Fibroblast of lung (primary cell): ENCODE data around the gene HINFP. TPM values are rescaled to one million over a fixed set of nuclear protein-coding genes. Genes with fewer than 3 reads are reported as not detected.
"Not testable (repeated sequence)": the region's sequence is repeated elsewhere in the genome, so short reads cannot be mapped to it uniquely, and the experiment has no call there.

Experiments
- DNase-seq, 2 donors: peaks; one replicate each; pipeline versions ENCODE4 v3.0.0 to v3.0.0-alpha.2; 2010; ENCODE audit warnings: low read depth in 2 of 2
- H2AFZ ChIP-seq: 2 replicates; pipeline ENCODE4 v1.5.1; 2012; ENCODE audit warnings: low read length, control low read depth, inconsistent platforms
- H3K27ac ChIP-seq: 2 replicates; pipeline ENCODE4 v1.5.1; 2011; ENCODE audit warnings: low read length, control low read depth; ENCODE audit not compliant: insufficient read depth
- H3K27me3 ChIP-seq: 2 replicates; pipeline ENCODE4 v1.5.1; 2011; ENCODE audit warnings: mild to moderate bottlenecking, low read length; ENCODE audit not compliant: control insufficient read depth, insufficient read depth
- H3K36me3 ChIP-seq: 2 replicates; pipeline ENCODE4 v1.5.1; 2011; ENCODE audit warnings: low read length; ENCODE audit not compliant: control insufficient read depth, insufficient read depth
- H3K4me1 ChIP-seq: 2 replicates; pipeline ENCODE4 v1.5.1; 2011; ENCODE audit warnings: low read length; ENCODE audit not compliant: control insufficient read depth, insufficient read depth; ENCODE audit errors: extremely low read depth
- H3K4me2 ChIP-seq: 2 replicates; pipeline ENCODE4 v1.5.1; 2011; ENCODE audit warnings: low read length, control low read depth; ENCODE audit not compliant: insufficient read depth; ENCODE audit errors: extremely low read depth
- H3K4me3 ChIP-seq, 4 experiments: fragments of 200-600 bp in 1 of 4; sonication (generic) in 1 of 4; replicated peaks in 1 of 4; 2 replicates each; pipeline ENCODE4 v1.5.1; 2011 to 2016; ENCODE audit warnings: low read length in 4 of 4, low read depth in 3 of 4, mild to moderate bottlenecking in 3 of 4, control low read depth in 2 of 4, inconsistent platforms in 1 of 4, mixed read lengths in 1 of 4; ENCODE audit not compliant: insufficient read depth in 1 of 4; ENCODE audit errors: control extremely low read depth in 1 of 4
- H3K79me2 ChIP-seq: 2 replicates; pipeline ENCODE4 v1.5.1; 2012; ENCODE audit warnings: mild to moderate bottlenecking, low read length, inconsistent platforms; ENCODE audit not compliant: control insufficient read depth, insufficient read depth
- H3K9ac ChIP-seq: 2 replicates; pipeline ENCODE4 v1.5.1; 2011; ENCODE audit warnings: mild to moderate bottlenecking, low read length, control low read depth; ENCODE audit not compliant: insufficient read depth
- H3K9me3 ChIP-seq: 2 replicates; pipeline ENCODE4 v1.5.1; 2012; ENCODE audit warnings: low read depth, low read length; ENCODE audit not compliant: control insufficient read depth, insufficient read depth
- H4K20me1 ChIP-seq: 2 replicates; pipeline ENCODE4 v1.5.1; 2011; ENCODE audit warnings: low read length; ENCODE audit not compliant: control insufficient read depth, insufficient read depth; ENCODE audit errors: extremely low read depth
- CTCF ChIP-seq, 2 donors: IDR thresholded peaks in 1 of 2; conservative IDR thresholded peaks in 1 of 2; 1 replicate in 1 of 2; 2 replicates in 1 of 2; pipeline ENCODE4 v1.5.1; 2011 to 2012; ENCODE audit warnings: low read length in 2 of 2, control low read depth in 1 of 2, inconsistent platforms in 1 of 2, low read depth in 1 of 2, mild to moderate bottlenecking in 1 of 2
- EZH2 ChIP-seq: IDR thresholded peaks from 2 replicates; pipeline ENCODE4 v1.5.1; 2012; ENCODE audit warnings: low read length, control low read depth, mild to moderate bottlenecking; ENCODE audit errors: missing control alignments
- polyA plus RNA-seq, 2 donors: library from polyadenylated mRNA; depleted of rRNA in 1 of 2; stranded (reverse) in 1 of 2; unstranded in 1 of 2; fragments of >200 nt; gene quantifications; 2 replicates each; pipeline ENCODE4 v1.2.1, GENCODE V29; 2011 to 2012; ENCODE audit warnings: missing spikeins in 1 of 2
- total RNA-seq: library from RNA; depleted of rRNA; stranded (reverse); fragments of >200 nt; gene quantifications from 2 replicates; pipeline ENCODE4 v1.2.1, GENCODE V29; 2014

The HINFP gene
- total and polyA plus RNA-seq, 2 donors (not counting 1 experiment from before 2014, with no cell fraction given) = 13.1 to 13.5 TPM

- Histone ChIP-seq H3K27ac (no peak overlapping the region), H2AFZ (no peak overlapping the region), H3K9ac (no peak overlapping the region), H3K27me3 (no peaks in the 10 kb centered on the region), H3K79me2 (no peaks in the 10 kb centered on the region), H3K4me1 (no peaks in the 10 kb centered on the region), H3K36me3 (peaks cover 10% of the 10 kb centered on the region), H3K9me3 (no peaks in the 10 kb centered on the region), H3K4me3 (no peak overlapping the region), H4K20me1 (no peaks in the 10 kb centered on the region), H3K4me2 (no peak overlapping the region)
- DNase-seq = peak in 1 of 2 donors; percentile 37
- TF ChIP-seq EZH2 (no peak), CTCF (conservative IDR thresholded peaks at IDR 0.05 in 1 of 2, IDR thresholded peaks at IDR 0.05 in 1 of 2; ENCODE audit: low read depth in 1 of 2, low read length in 2 of 2) (no peak)
Observed at GRCh38 chr11:119130662-119131061, 9.3 kb downstream of the HINFP start.

GRCh38 chr11:119134389-119134978 lies 13.1 kb downstream of the HINFP start:
- Histone ChIP-seq H3K4me2 (no peak overlapping the region), H3K27me3 (no peaks in the 10 kb centered on the region), H3K79me2 (no peaks in the 10 kb centered on the region), H3K27ac (no peak overlapping the region), H3K36me3 (peaks cover 10% of the 10 kb centered on the region), H4K20me1 (no peaks in the 10 kb centered on the region), H2AFZ (no peak overlapping the region), H3K9me3 (no peaks in the 10 kb centered on the region), H3K4me1 (no peaks in the 10 kb centered on the region), H3K9ac (no peak overlapping the region), H3K4me3 (no peak overlapping the region)
- no peak for DNase-seq
- TF ChIP-seq EZH2 (no peak), CTCF (conservative IDR thresholded peaks at IDR 0.05 in 1 of 2, IDR thresholded peaks at IDR 0.05 in 1 of 2; ENCODE audit: low read depth in 1 of 2, low read length in 2 of 2) (peak; percentile 28 to 49)

GRCh38 chr11:119139276-119139675 lies 17.9 kb downstream of the HINFP start:
- not testable (repeated sequence) for H3K4me2 ChIP-seq, DNase-seq, H3K9me3 ChIP-seq, H2AFZ ChIP-seq, H3K79me2 ChIP-seq, H3K4me1 ChIP-seq, H3K27ac ChIP-seq, H3K4me3 ChIP-seq, H3K9ac ChIP-seq, H3K27me3 ChIP-seq, H3K36me3 ChIP-seq, H4K20me1 ChIP-seq
